GM19351 (cell line): ENCODE data around the gene TYW3.

Experiments
- ATAC-seq: cut with Tn5 transposase; IDR thresholded peaks from one replicate; pipeline ENCODE4 v1.9.1; 2021; ENCODE audit warnings: mild to moderate bottlenecking, moderate library complexity; ENCODE audit not compliant: unreplicated experiment

TYW3 gene

DNA sequence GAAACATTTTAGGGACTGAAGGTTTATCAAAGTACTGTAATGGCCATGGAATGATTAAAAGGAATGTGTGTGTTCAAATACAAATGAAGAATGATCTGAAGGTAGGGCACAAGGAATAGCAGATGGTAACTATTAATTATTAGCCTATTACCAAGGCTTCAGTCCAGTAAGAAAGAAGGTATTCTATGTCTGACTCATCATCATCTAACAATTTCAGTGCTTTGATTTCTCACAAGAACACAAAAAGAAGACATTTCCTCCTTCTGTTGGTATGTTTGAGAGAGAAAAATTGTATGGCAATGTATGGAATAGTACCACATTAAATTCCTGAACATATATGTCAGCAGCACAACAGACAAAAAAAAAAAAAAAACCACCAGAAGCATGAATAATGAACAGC is 57.5 kb downstream of the TYW3 start:
- no peak for ATAC-seq

DNA sequence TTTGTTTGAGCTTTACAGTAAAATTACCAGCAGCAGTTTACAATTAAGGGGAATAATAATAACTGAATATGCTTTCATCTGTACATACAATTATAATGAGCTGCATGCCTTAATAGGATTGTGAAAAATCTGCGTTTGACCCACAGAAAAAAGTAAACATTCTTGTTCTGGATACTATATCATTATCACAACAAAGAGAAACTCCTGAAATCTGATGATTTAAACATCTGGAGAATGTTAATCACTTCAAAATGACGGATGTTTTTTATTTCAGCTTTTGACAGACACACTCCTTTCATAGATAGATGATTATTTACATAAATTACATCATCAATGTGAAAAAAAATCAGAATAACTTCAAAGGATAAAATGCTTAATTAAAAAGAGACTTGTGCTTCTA is 58.5 kb downstream of the TYW3 start:
- ATAC-seq: no peak

DNA sequence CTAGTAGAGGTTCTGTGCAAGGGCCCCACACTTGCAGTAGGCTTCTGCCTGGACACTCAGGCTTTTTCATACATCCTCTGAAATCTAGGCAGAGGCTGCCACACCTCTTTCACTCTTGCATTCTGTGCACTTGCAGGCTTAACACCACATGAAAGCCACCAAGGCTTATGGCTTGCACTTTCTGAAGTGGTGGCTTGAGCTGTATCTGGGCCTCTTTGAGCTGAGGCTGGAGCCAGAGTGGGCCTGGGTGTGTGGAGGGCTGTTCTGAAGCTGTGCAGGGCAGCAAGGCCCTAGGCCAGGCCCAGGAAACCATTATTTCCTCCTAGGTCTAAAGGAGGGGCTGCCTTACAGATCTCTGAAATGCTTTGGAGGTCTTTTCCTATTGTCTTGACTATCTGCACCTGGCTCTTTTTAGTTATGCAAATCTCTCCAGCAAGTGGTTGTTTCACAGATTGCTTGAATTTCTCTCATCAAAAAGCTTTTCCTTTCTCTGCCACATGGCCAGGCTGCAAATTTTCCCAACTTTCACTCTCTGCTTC is 66.2 kb downstream of the TYW3 start:
- no peak for ATAC-seq

DNA sequence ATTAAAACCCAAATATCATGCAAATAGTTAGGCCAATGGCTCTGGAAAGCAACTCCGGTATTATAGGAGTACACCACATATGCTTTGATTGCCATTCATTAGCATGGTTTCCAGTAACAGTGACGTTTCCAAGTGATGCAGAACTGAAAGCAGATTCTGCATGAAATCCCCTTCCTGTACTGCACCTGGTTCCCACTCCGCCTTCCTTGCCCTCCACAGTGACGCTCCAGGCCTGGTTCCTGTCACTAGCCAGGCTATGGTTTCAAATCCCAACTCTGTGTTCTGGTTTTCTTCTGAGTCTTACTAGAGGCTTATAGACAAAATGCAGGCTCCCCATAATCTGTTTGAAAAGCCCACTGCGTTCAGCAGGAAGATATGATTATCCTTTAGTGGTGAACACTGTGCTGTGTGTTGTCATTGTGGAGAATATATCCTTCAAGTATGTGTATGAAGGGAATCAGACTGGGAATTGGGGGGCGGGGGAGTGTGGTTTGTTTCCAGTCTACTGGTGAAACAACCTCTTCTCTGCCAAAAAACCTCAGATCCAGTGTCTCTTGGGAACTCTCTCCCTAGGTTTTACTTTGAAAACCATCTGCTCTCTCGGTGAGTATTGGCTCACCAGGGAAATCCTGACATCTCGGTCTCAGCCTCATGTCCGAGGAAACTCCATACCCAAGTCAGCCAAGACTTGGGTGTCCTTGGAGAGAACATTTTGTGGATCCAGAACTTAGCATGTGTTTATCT is 78.7 kb downstream of the TYW3 start:
- ATAC-seq: peak; percentile 62

DNA sequence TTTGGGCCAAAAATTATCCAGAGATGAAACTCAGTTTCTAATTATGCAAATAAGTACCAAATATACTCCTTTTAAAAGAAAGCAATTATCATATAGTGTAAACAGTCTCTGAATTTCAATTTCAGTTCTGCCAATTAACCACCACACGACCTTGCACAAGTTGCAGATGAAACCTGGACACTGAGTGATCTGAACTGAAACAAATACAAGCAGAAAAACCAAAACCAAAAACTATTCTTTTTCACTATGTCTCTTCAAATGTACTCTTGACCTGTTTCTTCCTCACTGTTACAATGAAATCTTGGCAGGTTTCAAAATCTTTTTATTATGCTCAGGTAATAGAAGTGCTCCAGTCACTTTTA is 79.2 kb downstream of the TYW3 start:
- ATAC-seq: peak; percentile 93
